SK-N-SH (cell line): ENCODE results near the gene RHBDL1. TPM values are rescaled to one million over a fixed set of nuclear protein-coding genes. Genes with fewer than 3 reads are reported as not detected.

Experiments used
- CTCF ChIA-PET: fragments of 300-600, 350-600 bp; formaldehyde crosslinking; extraction: SDS; loops from one replicate; lab custom pipeline; 2021; lab: Yijun Ruan, JAX
- POLR2A ChIA-PET: fragments of 350-600 bp; sonication (Branson Sonifier 250); formaldehyde crosslinking; extraction: SDS; loops from one replicate; lab custom pipeline; 2020; ENCODE audit warnings: antibody characterized with exemption, inconsistent platforms; lab: Yijun Ruan, JAX
- DNase-seq: peaks from one replicate; pipeline ENCODE4 v3.0.0; 2012
- H2AFZ ChIP-seq: fragments of 200-600 bp; sonication (generic); 2 replicates; pipeline ENCODE4 v1.8.1; 2016; ENCODE audit warnings: antibody characterized with exemption, mild to moderate bottlenecking, low read depth
- H3F3A ChIP-seq: fragments of 200-600 bp; sonication (generic); replicated peaks from 2 replicates; pipeline ENCODE3; 2016; ENCODE audit warnings: antibody characterized with exemption, mild to moderate bottlenecking; ENCODE audit not compliant: insufficient read depth
- H3K27ac ChIP-seq, 2 experiments: fragments of 200-500 bp in 1 of 2; fragments of 200-600 bp in 1 of 2; sonication (Bioruptor generic) in 1 of 2; sonication (generic), shearing (Covaris generic) in 1 of 2; 2 replicates each; pipeline versions ENCODE4 v1.5.1 to v1.6.1; 2014 to 2016; ENCODE audit warnings: low read depth in 2 of 2, inconsistent platforms in 1 of 2, low read length in 1 of 2, mild to moderate bottlenecking in 1 of 2, mixed read lengths in 1 of 2
- H3K27me3 ChIP-seq: fragments of 200-600 bp; sonication (generic), shearing (Covaris generic); 2 replicates; pipeline ENCODE4 v1.6.1; 2016; ENCODE audit warnings: mixed run types; ENCODE audit not compliant: insufficient read depth
- H3K36me3 ChIP-seq, 2 experiments: fragments of 200-500 bp in 1 of 2; fragments of 200-600 bp in 1 of 2; sonication (Bioruptor generic) in 1 of 2; sonication (generic) in 1 of 2; replicated peaks in 1 of 2; 2 replicates each; pipeline versions ENCODE3 to v1.5.1; 2014 to 2016; ENCODE audit warnings: low read length in 1 of 2, mild to moderate bottlenecking in 1 of 2; ENCODE audit not compliant: insufficient read depth in 2 of 2, control insufficient read depth in 1 of 2
- H3K4me1 ChIP-seq, 2 experiments: fragments of 200-500 bp in 1 of 2; fragments of 200-600 bp in 1 of 2; sonication (Bioruptor generic) in 1 of 2; sonication (generic), shearing (Covaris generic) in 1 of 2; 2 replicates each; pipeline versions ENCODE4 v1.5.1 to v1.6.1; 2014 to 2016; ENCODE audit warnings: low read depth in 1 of 2, low read length in 1 of 2, mixed run types in 1 of 2; ENCODE audit not compliant: insufficient read depth in 2 of 2, control insufficient read depth in 1 of 2
- H3K4me2 ChIP-seq: fragments of 200-600 bp; sonication (generic), shearing (Covaris generic); 2 replicates; pipeline ENCODE4 v1.6.1; 2017; ENCODE audit warnings: mixed run types
- H3K4me3 ChIP-seq, 2 experiments: fragments of 200-500 bp in 1 of 2; fragments of 200-600 bp in 1 of 2; sonication (Bioruptor generic) in 1 of 2; sonication (generic), shearing (Covaris generic) in 1 of 2; 2 replicates each; pipeline versions ENCODE4 v1.5.1 to v1.8.1; 2014 to 2016; ENCODE audit warnings: low read depth in 2 of 2, inconsistent platforms in 1 of 2, low read length in 1 of 2, mild to moderate bottlenecking in 1 of 2, mixed read lengths in 1 of 2, moderate library complexity in 1 of 2
- H3K79me2 ChIP-seq: fragments of 200-600 bp; sonication (generic); 2 replicates; pipeline ENCODE4 v1.8.1; 2017; ENCODE audit warnings: mild to moderate bottlenecking; ENCODE audit not compliant: insufficient read depth
- H3K9ac ChIP-seq: fragments of 200-600 bp; sonication (generic); 2 replicates; pipeline ENCODE4 v1.6.1; 2017; ENCODE audit warnings: mixed run types
- H3K9me2 ChIP-seq: fragments of 200-600 bp; sonication (generic); 2 replicates; pipeline ENCODE4 v1.6.1; 2017; ENCODE audit warnings: mixed run types
- H3K9me3 ChIP-seq: fragments of 200-600 bp; sonication (generic); 2 replicates; pipeline ENCODE4 v1.6.1; 2017; ENCODE audit warnings: mixed run types, mild to moderate bottlenecking, moderate library complexity
- H4K20me1 ChIP-seq: fragments of 200-600 bp; sonication (generic); 2 replicates; pipeline ENCODE4 v1.6.1; 2017; ENCODE audit warnings: mild to moderate bottlenecking, mixed run types; ENCODE audit not compliant: insufficient read depth
- CHD2 ChIP-seq: fragments of 150-350 bp; IDR thresholded peaks from 2 replicates; pipeline ENCODE4 v1.6.1; 2018; ENCODE audit warnings: low read length; ENCODE audit not compliant: partially characterized antibody
- FOSL2 ChIP-seq: IDR thresholded peaks from 2 replicates; pipeline ENCODE4 v1.4.0; 2012; ENCODE audit warnings: low read depth, mild to moderate bottlenecking, moderate library complexity, borderline replicate concordance
- GATA2 ChIP-seq: sonication (generic); formaldehyde crosslinking; IDR thresholded peaks from 2 replicates; pipeline ENCODE4 v1.5.0; 2020; ENCODE audit warnings: mild to moderate bottlenecking, missing genetic modification reagents
- IRF3 ChIP-seq: fragments of 150-350 bp; IDR thresholded peaks from 2 replicates; pipeline ENCODE4 v1.6.1; 2016; ENCODE audit warnings: mild to moderate bottlenecking, low read depth, low read length
- MXI1 ChIP-seq: IDR thresholded peaks from 2 replicates; pipeline ENCODE4 v1.6.1; 2012; ENCODE audit warnings: mild to moderate bottlenecking, low read depth, low read length, improper control_type of control experiment
- NFIC ChIP-seq: IDR thresholded peaks from 2 replicates; pipeline ENCODE4 v1.4.0; 2012; ENCODE audit warnings: borderline replicate concordance
- NRF1 ChIP-seq: IDR thresholded peaks from 2 replicates; pipeline ENCODE4 v1.6.1; 2012; ENCODE audit warnings: low read depth, mild to moderate bottlenecking, low read length
- PBX3 ChIP-seq: IDR thresholded peaks from 2 replicates; pipeline ENCODE4; 2012
- POLR2AphosphoS5 ChIP-seq: IDR thresholded peaks from 2 replicates; pipeline ENCODE4 v1.6.1; 2012; ENCODE audit warnings: low read depth, low read length
- RAD21 ChIP-seq: IDR thresholded peaks from 2 replicates; pipeline ENCODE4 v1.6.1; 2012; ENCODE audit warnings: mild to moderate bottlenecking, low read length
- RCOR1 ChIP-seq: fragments of 150-350 bp; IDR thresholded peaks from 2 replicates; pipeline ENCODE4 v1.6.1; 2017; ENCODE audit warnings: antibody characterized with exemption, low read length
- REST ChIP-seq: IDR thresholded peaks from 2 replicates; pipeline ENCODE4 v1.6.1; 2012; ENCODE audit warnings: mild to moderate bottlenecking, low read depth, low read length, moderate library complexity
- RXRA ChIP-seq: IDR thresholded peaks from 2 replicates; pipeline ENCODE4 v1.4.0; 2012; ENCODE audit warnings: low read depth, mild to moderate bottlenecking, borderline replicate concordance
- SMC3 ChIP-seq: IDR thresholded peaks from 2 replicates; pipeline ENCODE4 v1.6.1; 2012; ENCODE audit warnings: low read depth, low read length, improper control_type of control experiment
- TAF1 ChIP-seq: IDR thresholded peaks from 2 replicates; pipeline ENCODE4 v1.6.1; 2012; ENCODE audit warnings: low read depth, mild to moderate bottlenecking, low read length, moderate library complexity, borderline replicate concordance
- YY1 ChIP-seq: IDR thresholded peaks from 2 replicates; pipeline ENCODE4 v1.4.0; 2012; ENCODE audit warnings: low read depth, mild to moderate bottlenecking
- ZBTB33 ChIP-seq: IDR thresholded peaks from 2 replicates; pipeline ENCODE4 v1.4.0; 2012; ENCODE audit warnings: low read depth, borderline replicate concordance
- WGBS: methylation state at CpG from one replicate; pipeline ENCODE4 v1.1.6; 2017; ENCODE audit warnings: low lambda C conversion rate; 5-methylcytosine and 5-hydroxymethylcytosine counted together
- polyA plus RNA-seq, 3 experiments: library from polyadenylated mRNA; depleted of rRNA; stranded (reverse); fragments of >200 nt; gene quantifications; 2 replicates each; pipeline ENCODE4 v1.2.3, GENCODE V29; 2012

RHBDL1 gene
- polyA plus RNA-seq, 1 of the 3 experiments (the other 2 are of a cell fraction) = 4.1 TPM

GRCh38 chr16:693364-693763 is 17.9 kb downstream of the RHBDL1 start:
- no peak overlapping the region for H3K4me3 ChIP-seq
- no peaks in the 10 kb centered on the region for H3K27me3 ChIP-seq
- no peaks in the 10 kb centered on the region; the same call in 1 of the 2 replicates for H4K20me1 ChIP-seq
- no peaks in the 10 kb centered on the region for H3K9me2 ChIP-seq
- ChIA-PET POLR2A (no interaction called here), CTCF (no interaction called here)
- no peak for DNase-seq
- no peak overlapping the region for H3K4me2 ChIP-seq
- H3K79me2 ChIP-seq = peaks cover 15% of the 10 kb centered on the region; the same call in 1 of the 2 replicates
- H3K9ac ChIP-seq = no peak overlapping the region
- H2AFZ ChIP-seq = no peak overlapping the region
- peaks cover 9 to 13% of the 10 kb centered on the region in 2 experiments; a peak in 2 of 4 replicates for H3K4me1 ChIP-seq
- peaks cover 20% of the 10 kb centered on the region for H3F3A ChIP-seq
- TF ChIP-seq RCOR1 = no peak
- TF ChIP-seq NFIC = no peak
- TF ChIP-seq IRF3 = no peak
- TF ChIP-seq FOSL2 = no peak
- no peak for TF ChIP-seq YY1
- no peak for TF ChIP-seq SMC3
- TF ChIP-seq MXI1 = no peak
- TF ChIP-seq GATA2 = no peak
- TF ChIP-seq RAD21 = no peak
- TF ChIP-seq ZBTB33 = no peak
- TF ChIP-seq CHD2 = no peak
- TF ChIP-seq POLR2AphosphoS5 = no peak
- TF ChIP-seq, all 33 proteins: peak for 0
- H3K27ac ChIP-seq = no peak overlapping the region
- no peaks in the 10 kb centered on the region for H3K9me3 ChIP-seq
- WGBS = 90% methylated on average over 11 of the region's 22 CpGs
- H3K36me3 ChIP-seq = peaks cover 0 to 2% of the 10 kb centered on the region in 2 experiments

- Histone ChIP-seq H3K79me2 (peaks cover 18% of the 10 kb centered on the region; the same call in 1 of the 2 replicates), H3K9me2 (no peaks in the 10 kb centered on the region), H3K27me3 (no peaks in the 10 kb centered on the region), H3K4me3 (no peak overlapping the region), H3K36me3 (peaks cover 0 to 2% of the 10 kb centered on the region in 2 experiments), H3F3A (peaks cover 20% of the 10 kb centered on the region), H3K4me1 (peaks cover 9 to 11% of the 10 kb centered on the region in 2 experiments; a peak in 2 of 4 replicates), H3K4me2 (no peak overlapping the region), H2AFZ (no peak overlapping the region), H3K9ac (no peak overlapping the region), H4K20me1 (peaks cover under 1% of the 10 kb centered on the region; the same call in 1 of the 2 replicates), H3K9me3 (no peaks in the 10 kb centered on the region), H3K27ac (no peak overlapping the region)
- CTCF ChIA-PET = no interaction called here
- 96% methylated on average over 18 of the region's 37 CpGs for WGBS
- DNase-seq = no peak
- POLR2A ChIA-PET = no interaction called here
- no peak for TF ChIP-seq RCOR1
- TF ChIP-seq YY1 = no peak
- no peak for TF ChIP-seq RXRA
- TF ChIP-seq TAF1 = no peak
- no peak for TF ChIP-seq PBX3
- TF ChIP-seq RAD21 = no peak
- no peak for TF ChIP-seq REST
- no peak for TF ChIP-seq ZBTB33
- TF ChIP-seq NRF1 = no peak
- no peak for TF ChIP-seq CHD2
These were observed 18.3 kb downstream of the RHBDL1 start for GRCh38 chr16:693766-694165.
